VCaP (cell line): Measurements from ENCODE around the gene KLHL30.

Source experiments
- H3K27ac ChIP-seq: fragments of 450-650 bp; 2 replicates; pipeline ENCODE4 v1.5.1; 2017
- TF ChIP-seq, protein P1 (sequence below): fragments of 450-650 bp; conservative IDR thresholded peaks from 2 replicates; pipeline ENCODE4 v1.5.1; 2017; ENCODE audit warnings: mild to moderate bottlenecking, moderate library complexity

The KLHL30 gene

DNA sequence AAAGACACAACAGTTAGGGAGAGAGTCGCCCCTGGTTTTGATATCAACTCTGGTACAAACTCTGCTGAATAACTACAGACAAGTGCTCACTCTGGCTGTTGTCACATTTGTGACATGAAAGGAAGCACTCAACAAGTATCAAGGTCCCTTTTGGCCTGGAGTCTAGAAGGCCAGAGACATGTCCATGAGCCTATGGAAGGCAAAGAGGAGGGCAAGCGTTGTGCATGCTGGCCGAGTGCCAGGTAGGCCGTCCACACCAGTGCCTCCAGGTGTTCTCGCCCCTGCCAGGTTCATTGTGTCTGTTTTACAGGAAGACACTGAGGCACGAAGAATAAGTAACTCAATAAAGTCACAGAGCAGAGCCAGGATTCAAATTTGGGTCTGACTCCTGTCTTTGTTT, 43.9 kb downstream of the KLHL30 start:
- TF ChIP-seq, protein P1, sequence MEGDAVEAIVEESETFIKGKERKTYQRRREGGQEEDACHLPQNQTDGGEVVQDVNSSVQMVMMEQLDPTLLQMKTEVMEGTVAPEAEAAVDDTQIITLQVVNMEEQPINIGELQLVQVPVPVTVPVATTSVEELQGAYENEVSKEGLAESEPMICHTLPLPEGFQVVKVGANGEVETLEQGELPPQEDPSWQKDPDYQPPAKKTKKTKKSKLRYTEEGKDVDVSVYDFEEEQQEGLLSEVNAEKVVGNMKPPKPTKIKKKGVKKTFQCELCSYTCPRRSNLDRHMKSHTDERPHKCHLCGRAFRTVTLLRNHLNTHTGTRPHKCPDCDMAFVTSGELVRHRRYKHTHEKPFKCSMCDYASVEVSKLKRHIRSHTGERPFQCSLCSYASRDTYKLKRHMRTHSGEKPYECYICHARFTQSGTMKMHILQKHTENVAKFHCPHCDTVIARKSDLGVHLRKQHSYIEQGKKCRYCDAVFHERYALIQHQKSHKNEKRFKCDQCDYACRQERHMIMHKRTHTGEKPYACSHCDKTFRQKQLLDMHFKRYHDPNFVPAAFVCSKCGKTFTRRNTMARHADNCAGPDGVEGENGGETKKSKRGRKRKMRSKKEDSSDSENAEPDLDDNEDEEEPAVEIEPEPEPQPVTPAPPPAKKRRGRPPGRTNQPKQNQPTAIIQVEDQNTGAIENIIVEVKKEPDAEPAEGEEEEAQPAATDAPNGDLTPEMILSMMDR: no peak
- H3K27ac ChIP-seq: no peak overlapping the region

- H3K27ac ChIP-seq: no peak overlapping the region
- TF ChIP-seq, protein P1: no peak
Measured at GRCh38 chr2:238183821-238184220, 45.4 kb downstream of the KLHL30 start.

GRCh38 chr2:238187618-238188548, 49.4 kb downstream of the KLHL30 start:
- H3K27ac ChIP-seq: no peak overlapping the region

GRCh38 chr2:238190445-238190844, 52.0 kb downstream of the KLHL30 start:
- TF ChIP-seq, protein P1: no peak
- no peak overlapping the region for H3K27ac ChIP-seq

More at GRCh38 chr2:238187618-238188548, 49.4 kb downstream of the KLHL30 start:
- TF ChIP-seq, protein P1: no peak
